ENCODE measurements around the gene PRPF8.

Gene PRPF8

GRCh38 chr17:1714980-1715802, 30.5 kb upstream of the PRPF8 start:
- no peak for DNase-seq (ENCODE audit: low read depth)
- peak overlapping the region; percentile 87 for H3K4me3 ChIP-seq (ENCODE audit: low read length)
- TF ChIP-seq CTCF (conservative IDR thresholded peaks at IDR 0.05; ENCODE audit: low read depth, low read length) = no peak

- H3K4me3 ChIP-seq (ENCODE audit: low read length) = peak overlapping the region; percentile 87
- peak; percentile 93 for DNase-seq (ENCODE audit: low read depth)
- no peak for TF ChIP-seq CTCF (conservative IDR thresholded peaks at IDR 0.05; ENCODE audit: low read depth, low read length)
These were observed 29.8 kb upstream of the PRPF8 start for GRCh38 chr17:1714427-1714979.

- peak overlapping the region; percentile 87 for H3K4me3 ChIP-seq (ENCODE audit: low read length)
- no peak for DNase-seq (ENCODE audit: low read depth)
- peak; percentile 63 for TF ChIP-seq CTCF (conservative IDR thresholded peaks at IDR 0.05; ENCODE audit: low read depth, low read length)
These were observed 29.3 kb upstream of the PRPF8 start for GRCh38 chr17:1713878-1714426.

- peak overlapping the region; percentile 87 for H3K4me3 ChIP-seq (ENCODE audit: low read length)
- no peak for DNase-seq (ENCODE audit: low read depth)
- TF ChIP-seq CTCF (conservative IDR thresholded peaks at IDR 0.05; ENCODE audit: low read depth, low read length) = no peak
These were observed 28.7 kb upstream of the PRPF8 start for GRCh38 chr17:1713160-1713877.

- no peak for TF ChIP-seq CTCF (conservative IDR thresholded peaks at IDR 0.05; ENCODE audit: low read depth, low read length)
- DNase-seq (ENCODE audit: low read depth) = no peak
- H3K4me3 ChIP-seq (ENCODE audit: low read length) = no peak overlapping the region
These were observed 27.6 kb upstream of the PRPF8 start for GRCh38 chr17:1712271-1712670.

GRCh38 chr17:1711804-1712203, 27.1 kb upstream of the PRPF8 start:
- no peak overlapping the region for H3K4me3 ChIP-seq (ENCODE audit: low read length)

More at GRCh38 chr17:1711804-1712203, 27.1 kb upstream of the PRPF8 start:
- TF ChIP-seq CTCF (conservative IDR thresholded peaks at IDR 0.05; ENCODE audit: low read depth, low read length) = no peak
- DNase-seq (ENCODE audit: low read depth) = no peak

Data from retinal pigment epithelial cell (primary cell).